Mesendoderm (in vitro differentiated cells): ENCODE measurements around the gene DNAJB7. TPM values are rescaled to one million over a fixed set of nuclear protein-coding genes. Genes with fewer than 3 reads are reported as not detected.

ENCODE experiments used
- DNase-seq: peaks from one replicate; pipeline ENCODE4 v3.0.0; 2013
- H2AK5ac ChIP-seq: 2 replicates; pipeline ENCODE4 v1.6.1; 2013; ENCODE audit warnings: low read length, inconsistent platforms
- H2BK120ac ChIP-seq: 2 replicates; pipeline ENCODE4 v1.6.1; 2013; ENCODE audit warnings: low read depth, mild to moderate bottlenecking, low read length, moderate library complexity, mixed read lengths
- H2BK15ac ChIP-seq: replicated peaks from 2 replicates; pipeline ENCODE4 v1.6.1; 2013; ENCODE audit warnings: low read depth, mild to moderate bottlenecking, moderate library complexity
- H2BK5ac ChIP-seq: 2 replicates; pipeline ENCODE4 v1.6.1; 2013; ENCODE audit warnings: low read length, inconsistent platforms
- H3K18ac ChIP-seq: 2 replicates; pipeline ENCODE4 v1.6.1; 2013; ENCODE audit warnings: mild to moderate bottlenecking, low read length, mixed read lengths
- H3K23ac ChIP-seq: one replicate; pipeline ENCODE4 v1.6.1; 2013; ENCODE audit warnings: low read length
- H3K27ac ChIP-seq: 2 replicates; pipeline ENCODE4 v1.5.1; 2013; ENCODE audit warnings: low read depth, mild to moderate bottlenecking, inconsistent platforms, low read length, moderate library complexity
- H3K27me3 ChIP-seq: 2 replicates; pipeline ENCODE4 v1.6.1; 2013; ENCODE audit warnings: low read length, control low read depth, mild to moderate bottlenecking, inconsistent platforms; ENCODE audit not compliant: insufficient read depth, poor library complexity
- H3K36me3 ChIP-seq: 2 replicates; pipeline ENCODE4 v1.6.1; 2013; ENCODE audit warnings: low read length, inconsistent platforms; ENCODE audit not compliant: control insufficient read depth, insufficient read depth
- H3K4ac ChIP-seq: one replicate; pipeline ENCODE4 v1.6.1; 2013; ENCODE audit warnings: low read depth, mild to moderate bottlenecking, low read length, moderate library complexity
- H3K4me1 ChIP-seq: 2 replicates; pipeline ENCODE4 v1.6.1; 2013; ENCODE audit warnings: low read depth, low read length, inconsistent platforms; ENCODE audit not compliant: control insufficient read depth
- H3K4me2 ChIP-seq: 2 replicates; pipeline ENCODE4 v1.6.1; 2013; ENCODE audit warnings: low read length
- H3K4me3 ChIP-seq: 2 replicates; pipeline ENCODE4 v1.5.1; 2013; ENCODE audit warnings: mild to moderate bottlenecking, low read length
- H3K56ac ChIP-seq: one replicate; pipeline ENCODE4 v1.6.1; 2013; ENCODE audit warnings: low read length
- H3K79me1 ChIP-seq: 2 replicates; pipeline ENCODE4 v1.6.1; 2013; ENCODE audit warnings: low read length, inconsistent platforms
- H3K79me2 ChIP-seq: 2 replicates; pipeline ENCODE4 v1.6.1; 2013; ENCODE audit warnings: mild to moderate bottlenecking, low read length; ENCODE audit not compliant: control insufficient read depth, insufficient read depth
- H3K9ac ChIP-seq: 2 replicates; pipeline ENCODE4 v1.6.1; 2013; ENCODE audit warnings: low read length, inconsistent platforms
- H4K5ac ChIP-seq: one replicate; pipeline ENCODE4 v1.6.1; 2013; ENCODE audit warnings: low read length
- H4K8ac ChIP-seq: one replicate; pipeline ENCODE4 v1.6.1; 2013; ENCODE audit warnings: low read depth, mild to moderate bottlenecking, control low read depth, low read length, moderate library complexity
- WGBS: extraction: QIAGEN DNeasy Blood & Tissue Kit; methylation state at CpG from one replicate; pipeline ENCODE4 v1.1.7; 2013; ENCODE audit warnings: low lambda C conversion rate, missing lambda C conversion rate; ENCODE audit not compliant: insufficient coverage; ENCODE audit errors: extremely low coverage; 5-methylcytosine and 5-hydroxymethylcytosine counted together
- polyA plus RNA-seq, 2 experiments: library from polyadenylated mRNA; stranded (reverse); fragments of 200-250 nt; gene quantifications; one replicate each; pipeline ENCODE4 v1.2.3, GENCODE V29; 2013

Gene DNAJB7
- not detected for polyA plus RNA-seq (2013, experiment 1 of 2)
- not detected for polyA plus RNA-seq (2013, experiment 2 of 2)

DNA sequence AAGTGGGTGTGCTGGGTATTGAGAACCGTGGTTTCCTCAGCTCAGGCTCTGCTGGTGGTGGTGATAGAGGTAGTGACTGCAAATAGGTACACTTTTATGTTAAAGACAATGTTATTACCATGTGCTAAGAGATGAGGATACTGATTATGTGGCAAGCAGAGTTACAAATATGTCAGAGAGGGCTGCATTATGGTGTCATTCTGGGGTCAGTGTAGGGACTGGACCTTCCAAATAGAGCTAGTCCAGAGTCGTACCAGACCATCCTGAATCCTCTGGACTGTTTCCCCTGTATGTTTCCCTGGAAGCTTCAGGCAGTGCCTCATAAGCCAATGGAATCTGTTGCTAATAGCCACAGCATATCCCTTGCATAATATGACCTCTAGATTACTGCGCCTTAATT is at the start of gene DNAJB7:
Gene DNAJB7 (minus strand): TSS at position 101 of the 400 bp plus-strand sequence. CDS start 119 bp downstream, outside the sequence.
- H3K79me1 ChIP-seq = peaks cover 19% of the 10 kb centered on the region
- H3K79me2 ChIP-seq = peaks cover 26% of the 10 kb centered on the region
- no peak within 1 kb of the TSS for H2BK120ac ChIP-seq
- H3K4me3 ChIP-seq = no peak within 1 kb of the TSS
- H2AK5ac ChIP-seq = no peak within 1 kb of the TSS
- no CpG with 5 or more reads among the region's 3 CpGs for WGBS
- no peak for DNase-seq
- H3K27ac ChIP-seq = no peak within 1 kb of the TSS
- no peak within 1 kb of the TSS for H2BK5ac ChIP-seq
- H3K56ac ChIP-seq = no peak within 1 kb of the TSS
- no peak within 1 kb of the TSS for H3K9ac ChIP-seq
- no peak within 1 kb of the TSS for H4K8ac ChIP-seq
- H3K27me3 ChIP-seq = no peaks in the 10 kb centered on the region
- H3K18ac ChIP-seq = no peak within 1 kb of the TSS
- no peak within 1 kb of the TSS for H3K4ac ChIP-seq
- no peak within 1 kb of the TSS for H3K4me2 ChIP-seq
- no peaks in the 10 kb centered on the region for H3K4me1 ChIP-seq
- no peak within 1 kb of the TSS for H3K23ac ChIP-seq
- H3K36me3 ChIP-seq = no peaks in the 10 kb centered on the region
- no peak within 1 kb of the TSS for H4K5ac ChIP-seq
- no peak within 1 kb of the TSS for H2BK15ac ChIP-seq

- Histone ChIP-seq H3K18ac (no peak overlapping the region), H3K4me1 (no peaks in the 10 kb centered on the region), H3K4ac (no peak overlapping the region), H4K5ac (no peak overlapping the region), H3K4me2 (no peak overlapping the region), H3K4me3 (no peak overlapping the region), H3K9ac (no peak overlapping the region), H3K27ac (no peak overlapping the region), H3K79me1 (no peaks in the 10 kb centered on the region), H2BK5ac (no peak overlapping the region), H2BK120ac (no peak overlapping the region), H4K8ac (no peak overlapping the region), H3K79me2 (no peaks in the 10 kb centered on the region), H3K56ac (no peak overlapping the region), H2AK5ac (no peak overlapping the region), H2BK15ac (no peak overlapping the region), H3K23ac (no peak overlapping the region), H3K36me3 (peaks cover 1% of the 10 kb centered on the region), H3K27me3 (no peaks in the 10 kb centered on the region)
- WGBS = no CpG with 5 or more reads among the region's 6 CpGs
- DNase-seq = no peak
Measured at GRCh38 chr22:40908895-40909294, 47.0 kb upstream of the DNAJB7 start.

DNA sequence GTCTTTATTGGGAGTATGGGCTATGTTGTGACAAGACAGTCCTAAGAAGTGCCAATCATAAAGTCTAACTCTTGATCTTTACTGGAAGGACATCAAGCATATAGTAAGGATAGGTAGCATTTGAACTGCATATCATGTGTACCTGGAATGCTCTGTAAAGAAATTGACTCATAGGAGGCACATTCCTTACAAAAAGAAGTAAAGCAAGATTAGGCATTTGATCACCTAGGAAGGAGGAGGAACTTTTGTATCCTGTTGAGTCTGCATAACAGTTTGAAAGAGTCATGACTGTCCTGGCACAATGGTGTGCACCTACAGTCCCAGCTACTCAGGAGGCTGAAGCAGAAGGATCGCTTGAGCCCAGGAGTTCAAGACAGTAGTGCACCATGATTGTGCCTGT is 42.2 kb upstream of the DNAJB7 start:
- Histone ChIP-seq H3K4me2 (no peak overlapping the region), H3K79me1 (no peaks in the 10 kb centered on the region), H3K18ac (no peak overlapping the region), H3K4me1 (no peaks in the 10 kb centered on the region), H2BK5ac (no peak overlapping the region), H3K27ac (no peak overlapping the region), H3K27me3 (no peaks in the 10 kb centered on the region), H3K4ac (no peak overlapping the region), H3K79me2 (no peaks in the 10 kb centered on the region), H3K36me3 (peaks cover 1% of the 10 kb centered on the region), H3K23ac (no peak overlapping the region), H2BK15ac (no peak overlapping the region), H3K56ac (no peak overlapping the region), H4K8ac (no peak overlapping the region), H2BK120ac (no peak overlapping the region), H3K9ac (no peak overlapping the region), H3K4me3 (no peak overlapping the region), H2AK5ac (no peak overlapping the region), H4K5ac (no peak overlapping the region)
- DNase-seq = no peak
- no CpG with 5 or more reads among the region's 1 CpG for WGBS

GRCh38 chr22:40898850-40899357 is 37.0 kb upstream of the DNAJB7 start:
- Histone ChIP-seq H3K4me1 (no peaks in the 10 kb centered on the region), H3K79me2 (no peaks in the 10 kb centered on the region), H2BK120ac (no peak overlapping the region), H3K18ac (no peak overlapping the region), H2AK5ac (no peak overlapping the region), H3K9ac (no peak overlapping the region), H4K5ac (no peak overlapping the region), H3K27me3 (no peaks in the 10 kb centered on the region), H3K79me1 (no peaks in the 10 kb centered on the region), H3K36me3 (no peaks in the 10 kb centered on the region), H3K4ac (no peak overlapping the region), H3K4me3 (no peak overlapping the region), H3K23ac (no peak overlapping the region), H4K8ac (no peak overlapping the region), H2BK15ac (no peak overlapping the region), H3K27ac (no peak overlapping the region), H3K4me2 (no peak overlapping the region), H3K56ac (no peak overlapping the region), H2BK5ac (no peak overlapping the region)
- DNase-seq = peak; percentile 74
- WGBS = no CpG with 5 or more reads among the region's 3 CpGs

DNA sequence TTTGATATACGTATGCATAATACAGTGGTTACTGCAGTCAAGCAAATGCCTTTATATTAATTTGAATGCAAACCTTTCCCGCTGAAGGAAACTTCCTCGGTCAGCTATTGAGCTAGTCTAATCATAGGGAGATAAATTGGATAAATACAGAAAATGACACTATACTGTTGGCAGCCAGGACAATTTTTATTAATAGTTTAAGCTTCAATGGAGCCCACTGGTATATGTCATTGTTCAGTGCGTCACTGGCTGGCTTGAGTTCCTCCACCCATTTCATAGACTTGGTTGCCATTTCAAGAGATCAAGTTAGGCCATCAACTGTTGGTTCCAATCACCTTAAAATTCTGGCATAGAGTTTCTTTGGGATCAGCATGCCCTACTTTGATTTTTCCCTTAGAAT is 32.5 kb upstream of the DNAJB7 start:
- no peak for DNase-seq
- H3K56ac ChIP-seq = no peak overlapping the region
- no peak overlapping the region for H3K9ac ChIP-seq
- H3K18ac ChIP-seq = no peak overlapping the region
- no peak overlapping the region for H3K27ac ChIP-seq
- H4K5ac ChIP-seq = no peak overlapping the region
- H3K79me2 ChIP-seq = no peaks in the 10 kb centered on the region
- H3K4me1 ChIP-seq = no peaks in the 10 kb centered on the region
- H3K4me2 ChIP-seq = no peak overlapping the region
- no peak overlapping the region for H2BK120ac ChIP-seq
- no peak overlapping the region for H3K23ac ChIP-seq
- H3K4me3 ChIP-seq = no peak overlapping the region
- no peak overlapping the region for H4K8ac ChIP-seq
- no peak overlapping the region for H3K4ac ChIP-seq
- no peak overlapping the region for H2BK15ac ChIP-seq
- no peaks in the 10 kb centered on the region for H3K79me1 ChIP-seq
- H2AK5ac ChIP-seq = no peak overlapping the region
- no CpG with 5 or more reads among the region's 4 CpGs for WGBS
- no peaks in the 10 kb centered on the region for H3K36me3 ChIP-seq
- no peak overlapping the region for H2BK5ac ChIP-seq
- H3K27me3 ChIP-seq = no peaks in the 10 kb centered on the region

GRCh38 chr22:40890881-40891280 is 29.0 kb upstream of the DNAJB7 start:
- Histone ChIP-seq H3K56ac (no peak overlapping the region), H2AK5ac (no peak overlapping the region), H2BK120ac (no peak overlapping the region), H3K79me1 (no peaks in the 10 kb centered on the region), H3K27ac (no peak overlapping the region), H4K8ac (no peak overlapping the region), H3K4ac (no peak overlapping the region), H2BK15ac (no peak overlapping the region), H3K4me2 (no peak overlapping the region), H3K4me1 (no peaks in the 10 kb centered on the region), H3K23ac (no peak overlapping the region), H3K79me2 (no peaks in the 10 kb centered on the region), H2BK5ac (no peak overlapping the region), H4K5ac (no peak overlapping the region), H3K4me3 (no peak overlapping the region), H3K18ac (no peak overlapping the region), H3K9ac (no peak overlapping the region), H3K27me3 (no peaks in the 10 kb centered on the region), H3K36me3 (no peaks in the 10 kb centered on the region)
- WGBS = no CpG with 5 or more reads among the region's 3 CpGs
- DNase-seq = no peak
